SU-DHL-6 (cell line): ENCODE results near the gene WNT5A.

Experiments used
- EZH2phosphoT487 ChIP-seq: fragments of 200-600 bp; sonication (generic), shearing (Covaris generic); conservative IDR thresholded peaks from 2 replicates; pipeline ENCODE4 v1.6.1; 2018; ENCODE audit warnings: mild to moderate bottlenecking, antibody characterized with exemption, low read length, moderate library complexity, mixed read lengths
- TF ChIP-seq, protein P1 (sequence below): fragments of 200-600 bp; sonication (generic); IDR thresholded peaks from one replicate; pipeline ENCODE4 v1.5.1; 2017; ENCODE audit warnings: antibody characterized with exemption, mild to moderate bottlenecking, low read length, moderate library complexity; ENCODE audit not compliant: insufficient read depth, poor library complexity, severe bottlenecking

DNA sequence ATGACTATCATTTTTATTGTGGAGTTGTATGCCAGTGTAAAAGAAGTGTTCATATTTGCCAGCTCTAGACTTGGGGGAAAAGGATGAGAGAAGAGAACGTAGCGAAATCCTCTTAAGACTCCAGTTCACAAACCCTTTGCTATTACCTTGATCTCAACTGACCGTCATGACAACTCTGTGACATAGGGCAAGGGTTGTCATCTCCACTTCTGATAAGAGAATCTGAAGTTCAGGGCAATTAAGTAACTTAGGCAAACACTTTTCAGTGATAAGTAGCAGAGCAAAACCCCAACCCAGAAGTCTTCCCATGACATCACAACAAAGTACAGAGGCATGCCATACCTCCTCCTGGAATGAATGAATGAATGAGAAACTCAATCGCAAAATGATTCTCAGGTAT is 40.3 kb upstream of the WNT5A start:
- TF ChIP-seq, protein P1, sequence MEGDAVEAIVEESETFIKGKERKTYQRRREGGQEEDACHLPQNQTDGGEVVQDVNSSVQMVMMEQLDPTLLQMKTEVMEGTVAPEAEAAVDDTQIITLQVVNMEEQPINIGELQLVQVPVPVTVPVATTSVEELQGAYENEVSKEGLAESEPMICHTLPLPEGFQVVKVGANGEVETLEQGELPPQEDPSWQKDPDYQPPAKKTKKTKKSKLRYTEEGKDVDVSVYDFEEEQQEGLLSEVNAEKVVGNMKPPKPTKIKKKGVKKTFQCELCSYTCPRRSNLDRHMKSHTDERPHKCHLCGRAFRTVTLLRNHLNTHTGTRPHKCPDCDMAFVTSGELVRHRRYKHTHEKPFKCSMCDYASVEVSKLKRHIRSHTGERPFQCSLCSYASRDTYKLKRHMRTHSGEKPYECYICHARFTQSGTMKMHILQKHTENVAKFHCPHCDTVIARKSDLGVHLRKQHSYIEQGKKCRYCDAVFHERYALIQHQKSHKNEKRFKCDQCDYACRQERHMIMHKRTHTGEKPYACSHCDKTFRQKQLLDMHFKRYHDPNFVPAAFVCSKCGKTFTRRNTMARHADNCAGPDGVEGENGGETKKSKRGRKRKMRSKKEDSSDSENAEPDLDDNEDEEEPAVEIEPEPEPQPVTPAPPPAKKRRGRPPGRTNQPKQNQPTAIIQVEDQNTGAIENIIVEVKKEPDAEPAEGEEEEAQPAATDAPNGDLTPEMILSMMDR = no peak
- TF ChIP-seq EZH2phosphoT487 = no peak
